Measurements from ENCODE around the gene ADAMTS2. TPM values are rescaled to one million over a fixed set of nuclear protein-coding genes. Genes with fewer than 3 reads are reported as not detected.

ADAMTS2 gene
- total and polyA plus RNA-seq, 8 donors, result 1.8 to 41.5 (median 11.6) TPM

DNA sequence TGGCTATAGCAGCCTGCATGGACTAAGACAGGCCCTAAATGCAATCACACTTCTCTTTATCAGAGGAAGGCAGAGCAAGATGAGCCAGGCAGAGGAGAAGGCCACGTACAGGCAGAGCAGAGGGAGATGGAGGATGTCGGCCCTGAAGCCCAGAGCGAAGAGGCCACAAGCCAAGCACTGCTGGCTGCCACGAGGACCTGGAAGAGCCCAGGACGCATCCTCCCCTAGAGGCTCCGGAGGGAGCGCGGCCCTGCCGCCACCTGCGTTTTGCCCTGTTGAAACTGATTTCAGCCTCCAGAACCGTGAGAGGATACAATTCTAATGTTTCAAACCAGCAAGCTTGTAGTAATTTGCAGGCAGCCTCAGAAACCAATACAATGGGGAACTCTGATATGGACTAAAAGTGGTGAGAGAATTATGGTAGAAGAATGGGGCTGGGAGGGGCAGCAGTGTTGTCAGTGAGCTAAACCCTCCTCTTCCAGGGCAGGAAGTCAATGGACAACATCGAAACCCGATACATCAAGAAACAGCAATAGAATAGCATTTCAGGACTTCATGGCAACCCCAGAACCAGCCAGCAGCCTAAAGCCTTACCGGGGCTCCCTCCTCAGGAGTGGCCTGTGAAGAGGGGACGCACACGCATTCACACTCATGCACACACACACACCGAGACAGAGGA lies 32.6 kb downstream of the ADAMTS2 start:
- 85 to 92% (median 88%) methylated on average over 17 of the region's 17 CpGs for WGBS, 5 donors

DNA sequence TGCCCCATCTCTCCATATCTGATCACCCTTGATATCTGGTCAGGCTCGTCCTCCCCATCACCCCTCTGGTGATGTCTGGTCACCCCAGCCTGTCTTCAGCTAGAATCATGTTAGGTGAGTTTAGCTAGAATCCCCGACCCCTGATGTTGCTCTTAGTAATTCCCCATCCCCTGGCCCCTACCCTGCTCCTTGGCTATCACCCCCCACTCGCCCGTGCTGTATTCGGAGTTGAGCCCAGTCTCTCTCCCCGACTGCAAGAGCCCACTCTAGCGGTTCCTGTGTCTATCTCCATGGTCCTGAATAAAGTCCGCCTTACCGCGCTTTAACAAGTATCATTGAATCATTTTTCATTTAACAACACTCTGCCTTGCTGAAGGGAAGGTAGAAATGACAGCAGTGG lies 33.7 kb downstream of the ADAMTS2 start:
- WGBS, 5 donors, result 84 to 90% (median 86%) methylated on average over 10 of the region's 10 CpGs
- DNase-seq, result no peak
- no peak overlapping the region for H3K27ac ChIP-seq
- TF ChIP-seq POLR2AphosphoS5 (IDR thresholded peaks at IDR 0.05), result no peak
- TF ChIP-seq EP300 (IDR thresholded peaks at IDR 0.05), result no peak
- TF ChIP-seq POLR2A (IDR thresholded peaks at IDR 0.05), result no peak
- TF ChIP-seq, protein P1, sequence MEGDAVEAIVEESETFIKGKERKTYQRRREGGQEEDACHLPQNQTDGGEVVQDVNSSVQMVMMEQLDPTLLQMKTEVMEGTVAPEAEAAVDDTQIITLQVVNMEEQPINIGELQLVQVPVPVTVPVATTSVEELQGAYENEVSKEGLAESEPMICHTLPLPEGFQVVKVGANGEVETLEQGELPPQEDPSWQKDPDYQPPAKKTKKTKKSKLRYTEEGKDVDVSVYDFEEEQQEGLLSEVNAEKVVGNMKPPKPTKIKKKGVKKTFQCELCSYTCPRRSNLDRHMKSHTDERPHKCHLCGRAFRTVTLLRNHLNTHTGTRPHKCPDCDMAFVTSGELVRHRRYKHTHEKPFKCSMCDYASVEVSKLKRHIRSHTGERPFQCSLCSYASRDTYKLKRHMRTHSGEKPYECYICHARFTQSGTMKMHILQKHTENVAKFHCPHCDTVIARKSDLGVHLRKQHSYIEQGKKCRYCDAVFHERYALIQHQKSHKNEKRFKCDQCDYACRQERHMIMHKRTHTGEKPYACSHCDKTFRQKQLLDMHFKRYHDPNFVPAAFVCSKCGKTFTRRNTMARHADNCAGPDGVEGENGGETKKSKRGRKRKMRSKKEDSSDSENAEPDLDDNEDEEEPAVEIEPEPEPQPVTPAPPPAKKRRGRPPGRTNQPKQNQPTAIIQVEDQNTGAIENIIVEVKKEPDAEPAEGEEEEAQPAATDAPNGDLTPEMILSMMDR (IDR thresholded peaks at IDR 0.05), result no peak
- no peaks in the 10 kb centered on the region for H3K36me3 ChIP-seq
- intact Hi-C loops (cut with DNase I; ENCODE audit: low total_unique reads), result no loop called here
- no peak overlapping the region for H3K4me3 ChIP-seq
- no peaks in the 10 kb centered on the region for H3K27me3 ChIP-seq
- peaks cover 4 to 11% (median 10%) of the 10 kb centered on the region in 4 donors for H3K4me1 ChIP-seq
- H3K9me3 ChIP-seq, result peaks cover 0 to 6% (median 0%) of the 10 kb centered on the region in 4 donors

More for the DNA sequence above, 32.6 kb downstream of the ADAMTS2 start:
- TF ChIP-seq POLR2AphosphoS5 (IDR thresholded peaks at IDR 0.05), result no peak
- no peak for TF ChIP-seq EP300 (IDR thresholded peaks at IDR 0.05)
- TF ChIP-seq, protein P1 (IDR thresholded peaks at IDR 0.05), result no peak
- no peak for TF ChIP-seq POLR2A (IDR thresholded peaks at IDR 0.05)
- intact Hi-C loops (cut with DNase I; ENCODE audit: low total_unique reads), result no loop called here
- Histone ChIP-seq H3K4me3 (no peak overlapping the region), H3K4me1 (peaks cover 4 to 11% (median 10%) of the 10 kb centered on the region in 4 donors), H3K27me3 (no peaks in the 10 kb centered on the region), H3K9me3 (peaks cover 0 to 6% (median 0%) of the 10 kb centered on the region in 4 donors), H3K27ac (no peak overlapping the region), H3K36me3 (no peaks in the 10 kb centered on the region)
- DNase-seq, result no peak

DNA sequence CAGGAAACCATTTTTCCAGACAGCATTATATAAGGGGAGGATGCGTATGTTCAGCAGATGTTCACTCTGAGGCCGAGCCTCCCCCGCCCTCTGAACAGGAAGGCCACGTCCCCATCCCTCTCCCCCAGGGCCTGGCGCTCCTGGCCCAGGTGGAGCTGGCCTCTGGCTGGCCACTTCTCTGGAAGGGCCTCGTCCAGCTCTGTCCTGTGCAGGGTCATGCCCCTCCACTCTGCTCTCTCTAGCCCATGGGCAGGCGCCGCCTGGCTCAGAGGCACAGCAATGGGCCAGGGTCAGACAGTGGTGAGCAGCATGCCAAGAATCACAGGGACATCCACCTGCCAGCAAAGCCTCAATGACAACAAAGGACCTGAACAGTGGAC lies 34.2 kb downstream of the ADAMTS2 start:
- no peaks in the 10 kb centered on the region for H3K36me3 ChIP-seq
- peaks cover 0 to 6% (median 0%) of the 10 kb centered on the region in 4 donors for H3K9me3 ChIP-seq
- no peak for DNase-seq
- TF ChIP-seq, protein P1 (IDR thresholded peaks at IDR 0.05), result no peak
- TF ChIP-seq POLR2AphosphoS5 (IDR thresholded peaks at IDR 0.05) (no peak), EP300 (IDR thresholded peaks at IDR 0.05) (no peak), POLR2A (IDR thresholded peaks at IDR 0.05) (no peak)
- no peak overlapping the region for H3K4me3 ChIP-seq
- H3K4me1 ChIP-seq, result peaks cover 4 to 11% (median 10%) of the 10 kb centered on the region in 4 donors
- H3K27me3 ChIP-seq, result no peaks in the 10 kb centered on the region
- intact Hi-C loops (cut with DNase I; ENCODE audit: low total_unique reads), result no loop called here
- WGBS, 5 donors, result 72 to 93% (median 77%) methylated on average over 2 to 8 of the region's 8 CpGs
- no peak overlapping the region for H3K27ac ChIP-seq

DNA sequence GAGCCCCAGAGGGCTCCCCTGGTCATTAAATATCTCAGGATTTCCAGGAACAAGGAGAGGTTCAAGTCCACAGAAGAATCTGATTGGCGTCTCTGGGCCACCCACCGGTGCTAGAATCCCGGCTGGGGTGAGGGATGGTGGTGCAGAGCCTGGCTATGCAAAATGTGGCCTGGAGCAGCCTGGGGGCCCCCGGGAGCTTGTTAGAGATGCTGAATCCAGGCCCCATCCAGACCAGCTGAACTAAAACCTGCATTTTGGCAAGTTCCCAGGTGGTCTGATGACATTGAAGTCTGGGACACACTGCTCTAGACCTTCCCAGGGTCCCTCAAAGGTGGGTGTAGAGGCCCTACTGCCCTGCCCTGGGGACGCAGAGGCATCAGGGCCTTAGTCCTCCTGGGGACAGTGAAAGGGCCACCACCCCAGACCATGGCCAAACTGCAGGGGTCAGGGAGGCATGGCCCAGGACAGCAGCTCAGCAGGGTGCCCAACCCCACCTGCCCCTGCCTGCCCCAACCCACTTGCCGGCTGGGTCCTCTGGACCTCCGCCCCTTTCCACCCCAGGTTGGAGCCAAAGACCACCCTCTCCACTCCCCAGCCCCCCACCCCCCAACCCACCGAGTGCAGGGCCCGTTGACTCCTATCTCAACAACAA lies 34.7 kb downstream of the ADAMTS2 start:
- Histone ChIP-seq H3K4me3 (no peak overlapping the region), H3K9me3 (peaks cover 0 to 6% (median 0%) of the 10 kb centered on the region in 4 donors), H3K4me1 (peaks cover 4 to 11% (median 10%) of the 10 kb centered on the region in 4 donors), H3K27me3 (no peaks in the 10 kb centered on the region), H3K36me3 (no peaks in the 10 kb centered on the region), H3K27ac (no peak overlapping the region)
- TF ChIP-seq, protein P1 (IDR thresholded peaks at IDR 0.05), result no peak
- TF ChIP-seq EP300 (IDR thresholded peaks at IDR 0.05) (no peak), POLR2AphosphoS5 (IDR thresholded peaks at IDR 0.05) (no peak), POLR2A (IDR thresholded peaks at IDR 0.05) (no peak)
- WGBS, 5 donors, result 71 to 81% (median 73%) methylated on average over 4 to 9 of the region's 9 CpGs
- DNase-seq, result no peak
- intact Hi-C loops (cut with DNase I; ENCODE audit: low total_unique reads), result no loop called here
